ENCODE data around the gene WDTC1.
A peak's percentile ranks its signal among the peaks of the same experiment; 100 is the strongest.

WDTC1 gene

DNA sequence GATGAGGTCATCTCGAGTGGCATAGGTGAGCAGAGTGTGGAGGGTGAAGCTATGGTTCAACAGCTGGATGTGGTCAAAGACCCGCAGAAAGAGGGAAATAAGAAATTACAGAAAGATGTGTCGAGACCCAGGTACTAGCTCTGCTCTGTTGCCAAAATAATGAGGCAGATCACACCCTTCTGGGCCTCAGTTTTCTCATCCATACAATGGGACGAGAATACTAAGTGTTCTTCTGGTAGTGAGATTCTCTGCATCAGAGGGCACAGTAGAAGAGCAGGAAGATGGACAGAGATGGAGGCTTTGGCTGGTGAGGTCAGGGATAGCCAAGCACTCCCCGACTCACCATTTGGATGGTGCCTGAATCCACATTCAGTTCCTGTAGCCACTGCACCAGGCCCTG, 121.3 kb downstream of the WDTC1 start:
- no peak overlapping the region for H3K4me3 ChIP-seq (replicated peaks; ENCODE audit: insufficient read depth, low read length)
- peaks cover 6% of the 10 kb centered on the region for H3K27me3 ChIP-seq (ENCODE audit: insufficient read depth, poor library complexity, severe bottlenecking)
- no peak for DNase-seq (ENCODE audit: low read depth in 1 of 2, low spot score in 1 of 2)
- H3K27ac ChIP-seq (replicated peaks), result no peak overlapping the region
- TF ChIP-seq, protein P1, sequence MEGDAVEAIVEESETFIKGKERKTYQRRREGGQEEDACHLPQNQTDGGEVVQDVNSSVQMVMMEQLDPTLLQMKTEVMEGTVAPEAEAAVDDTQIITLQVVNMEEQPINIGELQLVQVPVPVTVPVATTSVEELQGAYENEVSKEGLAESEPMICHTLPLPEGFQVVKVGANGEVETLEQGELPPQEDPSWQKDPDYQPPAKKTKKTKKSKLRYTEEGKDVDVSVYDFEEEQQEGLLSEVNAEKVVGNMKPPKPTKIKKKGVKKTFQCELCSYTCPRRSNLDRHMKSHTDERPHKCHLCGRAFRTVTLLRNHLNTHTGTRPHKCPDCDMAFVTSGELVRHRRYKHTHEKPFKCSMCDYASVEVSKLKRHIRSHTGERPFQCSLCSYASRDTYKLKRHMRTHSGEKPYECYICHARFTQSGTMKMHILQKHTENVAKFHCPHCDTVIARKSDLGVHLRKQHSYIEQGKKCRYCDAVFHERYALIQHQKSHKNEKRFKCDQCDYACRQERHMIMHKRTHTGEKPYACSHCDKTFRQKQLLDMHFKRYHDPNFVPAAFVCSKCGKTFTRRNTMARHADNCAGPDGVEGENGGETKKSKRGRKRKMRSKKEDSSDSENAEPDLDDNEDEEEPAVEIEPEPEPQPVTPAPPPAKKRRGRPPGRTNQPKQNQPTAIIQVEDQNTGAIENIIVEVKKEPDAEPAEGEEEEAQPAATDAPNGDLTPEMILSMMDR (IDR thresholded peaks at IDR 0.05; ENCODE audit: insufficient read depth, low read length), result no peak
- TF ChIP-seq GABPA (IDR thresholded peaks at IDR 0.05; ENCODE audit: low read depth) (no peak), REST (IDR thresholded peaks at IDR 0.05; ENCODE audit: insufficient replicate concordance, low read depth) (no peak), POLR2AphosphoS5 (IDR thresholded peaks at IDR 0.05; ENCODE audit: low read depth) (0 out of 2 replicates have a peak, but pooled peaks have one; percentile 11)

DNA sequence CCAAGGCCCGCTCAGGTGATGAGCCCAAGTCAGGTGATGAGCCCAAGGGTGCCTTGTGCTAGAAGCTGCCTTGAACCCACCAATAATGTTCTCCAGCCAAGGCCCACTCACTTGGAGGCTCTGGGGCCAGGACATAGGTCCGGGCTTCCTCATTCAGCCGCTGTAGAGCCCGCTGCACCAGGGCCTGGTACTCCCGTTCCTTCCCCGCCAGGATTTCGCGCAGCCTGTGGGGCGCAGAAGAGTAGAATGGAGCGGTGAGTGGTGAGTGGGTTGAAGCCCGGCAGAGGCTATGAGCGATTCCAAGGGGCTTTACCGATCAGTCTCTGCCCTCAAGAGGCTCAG, 121.8 kb downstream of the WDTC1 start:
- no peak overlapping the region; the same call in 1 of the 2 replicates for H3K27ac ChIP-seq (replicated peaks)
- TF ChIP-seq, protein P1 (IDR thresholded peaks at IDR 0.05; ENCODE audit: insufficient read depth, low read length), result no peak
- TF ChIP-seq SPI1 (IDR thresholded peaks at IDR 0.05; ENCODE audit: borderline replicate concordance, low read depth), result no peak
- TF ChIP-seq POLR2AphosphoS5 (IDR thresholded peaks at IDR 0.05; ENCODE audit: low read depth), result no peak
- no peak for TF ChIP-seq REST (IDR thresholded peaks at IDR 0.05; ENCODE audit: insufficient replicate concordance, low read depth)
- TF ChIP-seq GABPA (IDR thresholded peaks at IDR 0.05; ENCODE audit: low read depth), result no peak
- no peak overlapping the region for H3K4me3 ChIP-seq (replicated peaks; ENCODE audit: insufficient read depth, low read length)
- DNase-seq (ENCODE audit: low read depth in 1 of 2, low spot score in 1 of 2), result peak in 1 of 2 experiments; percentile 53
- peaks cover 6% of the 10 kb centered on the region for H3K27me3 ChIP-seq (ENCODE audit: insufficient read depth, poor library complexity, severe bottlenecking)

DNA sequence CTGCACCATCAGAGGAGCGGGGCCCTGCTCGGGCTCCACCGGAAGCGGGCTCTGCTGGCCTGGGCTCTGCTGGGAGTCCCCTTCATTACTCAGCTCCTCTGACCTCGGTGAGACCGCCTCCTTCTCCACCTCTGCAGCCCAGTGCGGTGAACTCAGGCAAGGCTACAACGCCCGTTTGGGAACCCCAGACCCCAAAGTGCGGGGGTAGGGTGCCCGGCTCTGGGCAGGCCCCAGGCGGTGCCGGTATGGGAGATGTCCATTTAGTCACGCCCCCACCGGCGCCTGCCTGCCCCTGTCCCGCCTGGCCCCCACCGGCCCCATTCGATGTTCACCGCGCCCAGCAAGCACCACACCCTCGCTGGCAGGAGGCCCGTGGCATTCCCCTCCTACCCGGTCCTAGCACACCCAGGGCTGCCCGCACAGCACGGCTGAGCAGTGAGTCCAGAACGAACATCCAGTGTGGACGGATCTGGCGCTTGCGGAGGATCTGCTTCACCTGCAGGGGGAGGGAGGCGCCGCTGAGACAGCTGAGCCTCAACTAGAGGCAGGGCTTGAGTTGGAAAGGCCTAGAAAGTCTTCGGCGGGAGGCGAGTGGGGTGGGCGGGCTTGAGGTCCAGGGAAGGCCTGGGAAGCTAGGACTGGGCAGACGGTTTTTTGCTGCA, 122.3 kb downstream of the WDTC1 start:
- Histone ChIP-seq H3K27me3 (ENCODE audit: insufficient read depth, poor library complexity, severe bottlenecking) (peaks cover 6% of the 10 kb centered on the region), H3K4me3 (replicated peaks; ENCODE audit: insufficient read depth, low read length) (no peak overlapping the region), H3K27ac (replicated peaks) (peak overlapping the region; percentile 40)
- no peak for DNase-seq (ENCODE audit: low read depth in 1 of 2, low spot score in 1 of 2)
- no peak for TF ChIP-seq POLR2AphosphoS5 (IDR thresholded peaks at IDR 0.05; ENCODE audit: low read depth)
- no peak for TF ChIP-seq SPI1 (IDR thresholded peaks at IDR 0.05; ENCODE audit: borderline replicate concordance, low read depth)
- no peak for TF ChIP-seq GABPA (IDR thresholded peaks at IDR 0.05; ENCODE audit: low read depth)
- no peak for TF ChIP-seq REST (IDR thresholded peaks at IDR 0.05; ENCODE audit: insufficient replicate concordance, low read depth)
- TF ChIP-seq, protein P1 (IDR thresholded peaks at IDR 0.05; ENCODE audit: insufficient read depth, low read length), result no peak

Data from HL-60 (cell line).